ENCODE results near the gene ZGRF1.
"Not testable (repeated sequence)": the region's sequence is repeated elsewhere in the genome, so short reads cannot be mapped to it uniquely, and the experiment has no call there.

ZGRF1 gene

DNA sequence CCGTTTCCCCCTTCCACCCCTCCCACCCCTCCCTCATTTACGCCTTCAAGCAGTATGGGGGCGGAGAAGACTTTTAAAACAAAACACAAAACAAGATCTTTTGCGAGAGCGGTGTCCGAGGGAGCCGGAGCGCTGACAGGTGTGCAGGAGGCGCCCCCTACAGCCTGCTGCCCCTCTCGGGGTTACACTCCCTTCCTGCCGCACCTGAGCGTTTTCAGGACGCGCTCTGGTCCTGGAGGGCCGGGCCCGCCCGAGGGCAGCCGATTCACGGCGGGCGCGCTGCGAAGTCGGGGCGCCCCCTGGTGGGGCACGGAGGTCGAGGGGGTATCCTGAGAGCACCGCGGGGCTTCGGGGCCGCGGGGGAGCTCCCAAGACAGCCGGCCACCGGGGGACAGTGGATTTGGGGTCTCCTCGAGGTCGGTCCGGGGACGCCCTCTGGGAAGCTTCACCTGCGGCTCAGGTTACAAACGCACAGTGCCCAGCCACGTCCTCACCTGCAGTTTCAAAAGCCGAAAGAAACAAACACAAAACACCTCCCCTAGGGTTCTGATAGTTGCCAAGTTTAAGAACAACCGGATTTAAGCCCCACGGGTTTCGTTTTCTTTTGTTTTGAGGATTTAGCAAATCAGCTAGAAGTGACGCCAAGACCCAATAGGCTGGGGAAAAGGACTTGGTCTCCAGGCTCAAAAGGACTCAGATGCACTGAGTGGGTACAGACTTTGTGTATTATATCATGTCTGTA lies 112.8 kb downstream of the ZGRF1 start:
- Histone ChIP-seq H3K27me3 (ENCODE audit: insufficient read depth, low read depth, severe bottlenecking) (peaks cover 65% of the 10 kb centered on the region), H3K27ac (no peak overlapping the region), H3K9me3 (ENCODE audit: severe bottlenecking) (peaks cover 5% of the 10 kb centered on the region), H3K4me3 (ENCODE audit: low read depth, low read length) (peak overlapping the region; percentile 29), H3K36me3 (no peaks in the 10 kb centered on the region)
- DNase-seq: peak; percentile 89
- TF ChIP-seq, protein P1, sequence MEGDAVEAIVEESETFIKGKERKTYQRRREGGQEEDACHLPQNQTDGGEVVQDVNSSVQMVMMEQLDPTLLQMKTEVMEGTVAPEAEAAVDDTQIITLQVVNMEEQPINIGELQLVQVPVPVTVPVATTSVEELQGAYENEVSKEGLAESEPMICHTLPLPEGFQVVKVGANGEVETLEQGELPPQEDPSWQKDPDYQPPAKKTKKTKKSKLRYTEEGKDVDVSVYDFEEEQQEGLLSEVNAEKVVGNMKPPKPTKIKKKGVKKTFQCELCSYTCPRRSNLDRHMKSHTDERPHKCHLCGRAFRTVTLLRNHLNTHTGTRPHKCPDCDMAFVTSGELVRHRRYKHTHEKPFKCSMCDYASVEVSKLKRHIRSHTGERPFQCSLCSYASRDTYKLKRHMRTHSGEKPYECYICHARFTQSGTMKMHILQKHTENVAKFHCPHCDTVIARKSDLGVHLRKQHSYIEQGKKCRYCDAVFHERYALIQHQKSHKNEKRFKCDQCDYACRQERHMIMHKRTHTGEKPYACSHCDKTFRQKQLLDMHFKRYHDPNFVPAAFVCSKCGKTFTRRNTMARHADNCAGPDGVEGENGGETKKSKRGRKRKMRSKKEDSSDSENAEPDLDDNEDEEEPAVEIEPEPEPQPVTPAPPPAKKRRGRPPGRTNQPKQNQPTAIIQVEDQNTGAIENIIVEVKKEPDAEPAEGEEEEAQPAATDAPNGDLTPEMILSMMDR (IDR thresholded peaks at IDR 0.05; ENCODE audit: low read depth, low read length): peak; percentile 92

DNA sequence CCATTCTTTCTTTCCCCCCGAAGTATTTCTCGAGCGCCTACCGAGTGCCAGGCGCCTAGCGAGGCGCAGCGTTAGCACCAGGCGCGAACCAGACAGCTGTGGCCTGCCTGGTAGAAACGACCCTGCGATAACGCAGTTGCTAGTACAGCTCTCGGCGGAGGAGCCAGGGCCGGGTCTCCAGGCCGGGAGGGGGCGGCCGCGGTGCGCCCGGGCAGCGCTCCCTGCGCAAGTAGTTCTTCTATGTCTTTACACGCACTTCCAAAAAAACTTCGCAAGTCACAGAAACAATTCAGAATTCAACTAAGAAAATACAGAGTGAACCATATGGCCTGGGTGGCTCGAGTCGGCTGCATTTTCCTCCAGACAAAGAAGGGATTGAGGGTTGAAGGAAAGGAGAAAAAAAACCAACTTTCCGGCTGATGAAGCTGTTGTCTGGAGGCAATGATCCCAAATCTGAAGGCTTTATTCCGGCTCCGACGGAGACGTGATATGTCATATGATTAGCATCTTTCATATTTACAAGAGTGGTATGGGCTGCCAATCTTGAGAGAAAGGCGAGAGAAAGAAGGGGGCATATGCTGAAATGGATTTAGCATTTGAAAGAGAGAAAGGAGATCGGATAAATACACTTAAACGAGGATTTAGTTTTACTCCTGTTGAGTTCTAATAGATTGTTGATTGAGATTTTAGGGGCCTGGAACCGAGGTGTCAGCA lies 113.5 kb downstream of the ZGRF1 start:
- peak overlapping the region; percentile 29 for H3K4me3 ChIP-seq (ENCODE audit: low read depth, low read length)
- TF ChIP-seq, protein P1 (IDR thresholded peaks at IDR 0.05; ENCODE audit: low read depth, low read length): peak; percentile 51
- peaks cover 5% of the 10 kb centered on the region for H3K9me3 ChIP-seq (ENCODE audit: severe bottlenecking)
- peaks cover 73% of the 10 kb centered on the region for H3K27me3 ChIP-seq (ENCODE audit: insufficient read depth, low read depth, severe bottlenecking)
- no peaks in the 10 kb centered on the region for H3K36me3 ChIP-seq
- DNase-seq: peak; percentile 58
- no peak overlapping the region for H3K27ac ChIP-seq

DNA sequence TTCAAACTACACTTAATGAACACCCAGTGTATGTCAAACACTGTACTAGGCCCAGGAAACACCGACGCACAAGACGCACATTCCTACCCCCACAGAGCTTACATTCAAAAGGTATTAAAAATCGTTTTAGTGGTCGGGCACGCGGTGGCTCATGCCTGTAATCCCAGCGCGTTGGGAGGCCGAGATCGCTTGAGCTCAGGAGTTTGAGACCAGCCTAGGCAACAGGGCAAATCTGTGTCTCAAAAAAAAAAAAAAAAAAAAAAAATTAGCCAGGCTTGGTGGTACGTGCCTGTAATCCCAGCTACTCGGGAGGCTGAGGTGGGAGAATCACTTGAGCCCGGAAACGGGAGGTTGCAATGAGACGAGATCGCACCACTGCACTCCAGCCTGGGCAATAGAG lies 114.3 kb downstream of the ZGRF1 start:
- peaks cover 80% of the 10 kb centered on the region for H3K27me3 ChIP-seq (ENCODE audit: insufficient read depth, low read depth, severe bottlenecking)
- not testable (repeated sequence) for H3K4me3 ChIP-seq (ENCODE audit: low read depth, low read length); H3K36me3 ChIP-seq; H3K27ac ChIP-seq; H3K9me3 ChIP-seq (ENCODE audit: severe bottlenecking); DNase-seq

DNA sequence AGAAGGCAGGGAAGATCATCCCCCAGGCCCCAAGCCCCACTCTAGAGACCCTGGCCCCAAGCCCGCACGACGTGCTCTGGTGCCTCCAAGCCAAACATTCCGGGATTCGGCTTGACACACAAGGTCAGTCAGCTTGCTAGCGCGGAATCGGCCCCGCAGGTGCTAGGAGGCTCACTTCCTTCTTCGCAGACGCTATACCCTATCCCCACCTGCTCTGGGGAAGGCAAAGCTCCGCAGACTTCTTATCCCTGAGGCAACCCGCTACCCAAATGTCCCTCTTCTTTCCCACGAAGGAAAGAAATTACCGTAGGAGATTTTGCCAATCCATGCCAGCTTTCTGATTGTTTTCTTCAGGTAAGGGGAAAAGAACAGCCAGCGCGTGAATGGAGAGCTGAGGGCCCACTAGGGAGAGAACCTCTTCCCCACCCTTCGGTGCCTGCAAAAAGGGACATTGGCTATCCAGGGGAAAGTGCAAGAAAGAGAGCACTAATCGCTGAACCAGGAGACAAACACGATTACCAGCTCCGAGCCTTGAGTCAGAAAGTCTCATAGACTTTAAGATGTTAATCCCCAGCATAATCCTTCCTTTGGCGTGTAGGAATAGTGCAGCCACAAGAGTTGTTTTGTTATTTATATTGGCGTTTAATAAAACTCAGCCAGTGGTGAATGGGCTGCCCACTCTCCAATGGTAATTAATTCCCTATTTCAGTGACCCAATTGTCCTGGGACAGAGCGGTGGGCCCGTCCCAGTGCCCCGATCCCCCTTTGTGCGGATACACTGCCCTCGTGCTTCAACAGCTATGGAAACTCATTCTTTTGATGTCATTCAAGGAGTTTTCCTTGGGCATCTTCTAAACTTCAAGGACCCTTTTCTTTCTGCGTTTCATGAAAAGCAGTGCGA lies 115.3 kb downstream of the ZGRF1 start:
- peaks cover 86% of the 10 kb centered on the region for H3K27me3 ChIP-seq (ENCODE audit: insufficient read depth, low read depth, severe bottlenecking)
- H3K27ac ChIP-seq: no peak overlapping the region
- peak; percentile 47 for DNase-seq
- TF ChIP-seq, protein P1 (IDR thresholded peaks at IDR 0.05; ENCODE audit: low read depth, low read length): no peak
- H3K9me3 ChIP-seq (ENCODE audit: severe bottlenecking): peaks cover 5% of the 10 kb centered on the region
- H3K36me3 ChIP-seq: no peaks in the 10 kb centered on the region
- no peak overlapping the region for H3K4me3 ChIP-seq (ENCODE audit: low read depth, low read length)

DNA sequence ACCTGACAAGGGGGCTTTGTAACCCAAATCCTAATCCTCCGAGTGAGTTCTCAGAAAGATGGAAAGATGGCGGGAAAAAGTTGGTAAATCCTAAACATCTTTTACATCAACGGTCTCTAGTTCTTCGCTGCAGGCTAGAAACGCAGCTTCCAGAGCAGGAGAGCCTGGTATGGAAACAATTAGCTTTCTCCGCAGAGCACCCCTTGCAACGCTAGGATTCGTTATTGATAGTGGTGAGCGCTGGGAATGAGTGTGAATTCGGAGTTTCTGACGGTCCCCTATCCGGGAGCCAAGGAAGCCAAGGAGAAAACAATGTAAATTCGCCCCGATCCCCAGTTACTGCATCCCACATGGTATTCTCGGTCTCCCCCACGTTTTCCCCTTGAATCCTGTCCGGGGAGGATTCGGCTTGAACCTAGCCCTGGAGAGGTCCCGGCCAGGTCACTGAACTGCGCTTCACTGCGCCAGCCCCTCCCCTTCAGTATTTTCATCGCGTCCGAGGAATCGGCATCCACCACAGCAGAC lies 116.0 kb downstream of the ZGRF1 start:
- H3K4me3 ChIP-seq (ENCODE audit: low read depth, low read length): no peak overlapping the region

More for the DNA sequence above, 116.0 kb downstream of the ZGRF1 start:
- Histone ChIP-seq H3K27me3 (ENCODE audit: insufficient read depth, low read depth, severe bottlenecking) (peaks cover 92% of the 10 kb centered on the region), H3K36me3 (no peaks in the 10 kb centered on the region), H3K27ac (no peak overlapping the region), H3K9me3 (ENCODE audit: severe bottlenecking) (peaks cover 5% of the 10 kb centered on the region)
- TF ChIP-seq, protein P1 (IDR thresholded peaks at IDR 0.05; ENCODE audit: low read depth, low read length): no peak
- no peak for DNase-seq
